GM19240 (cell line): ENCODE measurements around the gene ZNF534.
"Not testable (repeated sequence)": the region's sequence is repeated elsewhere in the genome, so short reads cannot be mapped to it uniquely, and the experiment has no call there.

ENCODE experiments used
- DNase-seq: peaks from one replicate; pipeline ENCODE4 v3.0.0; 2011; ENCODE audit warnings: low spot score; ENCODE audit not compliant: insufficient read length

The ZNF534 gene

GRCh38 chr19:52428937-52429336 is at the start of gene ZNF534:
TSS of gene ZNF534 (plus strand) at chr19:52429148. CDS start at chr19:52431475, 2,327 bp downstream.
- DNase-seq: no peak

GRCh38 chr19:52391135-52391534 is 37.8 kb upstream of the ZNF534 start:
- no peak for DNase-seq

- peak; percentile 89 for DNase-seq
Observed at GRCh38 chr19:52397310-52398080, 31.5 kb upstream of the ZNF534 start, which contains the start of gene ZNF528. TSS of gene ZNF528 (plus strand) at chr19:52397849. CDS start at chr19:52402014, 4,165 bp downstream.

DNA sequence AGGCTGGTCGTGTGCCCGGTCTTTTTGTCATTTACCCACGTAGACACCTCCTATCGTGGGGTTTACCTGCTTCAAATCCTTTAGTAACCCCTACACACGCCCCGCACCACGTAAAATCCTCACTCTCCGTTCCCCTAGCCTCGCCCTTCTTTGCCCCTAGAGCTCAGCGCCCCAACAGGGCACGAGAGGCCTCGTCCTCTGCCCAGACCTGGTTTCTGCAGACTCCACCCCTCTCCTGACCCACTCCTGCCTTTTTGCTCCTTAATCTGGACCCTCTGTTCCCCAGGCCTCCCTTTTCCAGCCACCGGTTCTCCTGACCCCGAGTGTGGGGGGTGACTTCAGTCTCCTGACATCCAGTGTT is 30.9 kb upstream of the ZNF534 start:
- DNase-seq: peak; percentile 4

- DNase-seq: no peak
Observed at GRCh38 chr19:52410276-52410675, 18.7 kb upstream of the ZNF534 start.

DNA sequence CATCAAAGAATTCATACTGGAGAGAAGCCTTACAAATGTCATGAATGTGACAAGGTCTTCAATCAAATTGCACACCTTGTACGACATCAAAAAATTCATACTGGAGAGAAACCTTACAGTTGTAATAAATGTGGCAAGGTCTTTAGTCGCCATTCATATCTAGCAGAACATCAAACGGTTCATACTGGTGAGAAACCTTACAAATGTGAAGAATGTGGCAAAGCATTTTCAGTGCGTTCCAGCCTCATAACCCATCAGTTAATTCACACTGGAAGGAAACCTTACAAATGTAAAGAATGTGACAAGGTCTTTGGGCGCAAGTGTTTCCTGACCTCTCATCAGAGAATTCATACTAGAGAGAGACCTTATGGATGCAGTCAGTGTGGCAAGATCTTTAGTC is 13.2 kb upstream of the ZNF534 start:
- no peak for DNase-seq

DNA sequence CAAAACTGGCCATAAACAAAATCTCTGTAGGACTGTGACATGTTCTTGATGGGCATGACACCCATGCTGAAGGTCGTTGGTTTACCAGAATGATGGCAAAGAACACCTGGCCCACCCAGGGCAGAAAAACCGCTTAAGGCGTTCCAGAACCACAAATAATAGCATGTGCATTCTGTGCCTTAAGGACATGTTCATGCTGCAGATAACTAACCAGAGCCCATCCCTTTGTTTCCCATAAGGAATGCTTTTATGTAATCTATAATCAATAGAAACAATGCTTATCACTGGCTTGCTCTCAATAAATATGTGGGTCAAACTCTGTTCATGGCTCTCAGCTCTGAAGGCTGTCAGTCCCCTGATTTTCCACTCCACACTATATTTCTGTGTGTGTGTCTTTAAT is 13.2 kb downstream of the ZNF534 start:
- no peak for DNase-seq

DNA sequence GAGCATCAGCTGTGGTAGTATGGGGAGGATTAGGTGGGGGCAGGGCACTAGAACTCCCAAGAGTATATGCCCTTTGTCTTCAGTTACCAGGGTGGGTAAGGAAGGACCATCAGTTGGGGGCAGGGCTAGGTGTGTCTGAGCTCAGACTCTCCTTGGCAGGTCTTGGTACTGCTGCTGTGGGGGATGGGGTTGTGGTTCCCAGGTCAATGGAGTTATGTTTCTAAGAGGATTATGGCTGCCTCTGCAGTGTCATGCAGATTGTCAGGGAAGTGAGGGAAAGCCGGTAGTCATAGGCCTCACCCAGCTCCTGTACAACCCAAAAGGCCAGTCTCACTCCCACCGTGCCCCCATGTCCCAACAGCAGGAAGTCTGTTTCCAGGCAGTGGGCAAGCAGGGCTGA is 15.6 kb downstream of the ZNF534 start:
- DNase-seq: no peak

DNA sequence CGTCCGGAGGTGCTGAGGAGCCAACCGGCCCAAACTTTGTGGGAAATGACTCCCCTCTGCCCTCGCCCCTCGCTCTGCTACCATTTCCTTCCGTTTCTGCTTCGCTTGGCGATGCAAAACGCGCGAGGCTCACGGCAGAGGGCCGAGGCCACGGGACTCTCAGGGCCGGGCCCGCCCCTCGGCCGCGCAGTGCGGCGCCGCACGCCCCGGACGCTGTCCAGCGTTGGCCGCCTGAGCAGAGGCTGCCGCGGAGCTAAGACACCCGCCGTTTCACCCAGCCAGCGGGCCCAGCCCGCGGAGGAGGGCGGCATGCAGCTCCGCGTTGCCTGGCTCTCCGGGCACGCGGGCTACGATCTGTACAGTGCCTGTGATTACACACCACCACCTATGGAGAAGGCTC is 22.3 kb downstream of the ZNF534 start:
- DNase-seq: no peak

- DNase-seq: no peak
Observed at GRCh38 chr19:52453324-52454094, 24.6 kb downstream of the ZNF534 start, which contains the start of gene ZNF578. TSS of gene ZNF578 (plus strand) at chr19:52453553. CDS start at chr19:52501846, 48,293 bp downstream.

GRCh38 chr19:52464798-52465470 is 36.0 kb downstream of the ZNF534 start:
- no peak for DNase-seq

- no peak for DNase-seq
Observed at GRCh38 chr19:52473655-52474350, 44.9 kb downstream of the ZNF534 start.

GRCh38 chr19:52474351-52475127 is 45.6 kb downstream of the ZNF534 start:
- no peak for DNase-seq

- not testable (repeated sequence) for DNase-seq
Observed at GRCh38 chr19:52484111-52484743, 55.3 kb downstream of the ZNF534 start.

- not testable (repeated sequence) for DNase-seq
Observed at GRCh38 chr19:52485064-52485463, 56.1 kb downstream of the ZNF534 start.

DNA sequence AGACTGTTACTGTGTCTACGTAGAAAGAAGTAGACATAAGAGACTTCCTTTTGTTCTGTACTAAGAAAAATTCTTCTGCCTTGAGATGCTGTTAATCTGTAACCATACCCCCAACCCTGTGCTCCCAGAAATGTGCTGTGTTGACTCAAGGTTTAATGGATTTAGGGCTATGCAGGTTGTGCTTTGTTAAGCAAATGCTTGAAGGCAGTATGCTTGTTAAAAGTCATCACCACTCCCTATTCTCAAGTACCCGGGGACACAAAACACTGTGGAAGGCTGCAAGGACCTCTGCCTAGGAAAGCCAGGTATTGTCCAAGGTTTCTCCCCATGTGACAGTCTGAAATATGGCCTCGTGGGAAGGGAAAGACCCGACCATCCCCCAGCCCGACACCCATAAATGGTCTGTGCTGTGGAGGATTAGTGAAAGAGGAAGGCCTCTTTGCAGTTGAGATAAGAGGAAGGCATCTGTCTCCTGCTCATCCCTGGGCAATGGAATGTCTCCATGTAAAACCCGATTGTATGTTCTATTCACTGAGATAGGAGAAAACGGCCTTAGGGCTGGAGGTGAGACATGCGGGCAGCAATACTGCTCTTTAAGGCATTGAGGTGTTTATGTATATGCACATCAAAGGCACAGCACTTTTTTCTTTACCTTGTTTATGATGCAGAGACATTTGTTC is 56.8 kb downstream of the ZNF534 start:
- not testable (repeated sequence) for DNase-seq

DNA sequence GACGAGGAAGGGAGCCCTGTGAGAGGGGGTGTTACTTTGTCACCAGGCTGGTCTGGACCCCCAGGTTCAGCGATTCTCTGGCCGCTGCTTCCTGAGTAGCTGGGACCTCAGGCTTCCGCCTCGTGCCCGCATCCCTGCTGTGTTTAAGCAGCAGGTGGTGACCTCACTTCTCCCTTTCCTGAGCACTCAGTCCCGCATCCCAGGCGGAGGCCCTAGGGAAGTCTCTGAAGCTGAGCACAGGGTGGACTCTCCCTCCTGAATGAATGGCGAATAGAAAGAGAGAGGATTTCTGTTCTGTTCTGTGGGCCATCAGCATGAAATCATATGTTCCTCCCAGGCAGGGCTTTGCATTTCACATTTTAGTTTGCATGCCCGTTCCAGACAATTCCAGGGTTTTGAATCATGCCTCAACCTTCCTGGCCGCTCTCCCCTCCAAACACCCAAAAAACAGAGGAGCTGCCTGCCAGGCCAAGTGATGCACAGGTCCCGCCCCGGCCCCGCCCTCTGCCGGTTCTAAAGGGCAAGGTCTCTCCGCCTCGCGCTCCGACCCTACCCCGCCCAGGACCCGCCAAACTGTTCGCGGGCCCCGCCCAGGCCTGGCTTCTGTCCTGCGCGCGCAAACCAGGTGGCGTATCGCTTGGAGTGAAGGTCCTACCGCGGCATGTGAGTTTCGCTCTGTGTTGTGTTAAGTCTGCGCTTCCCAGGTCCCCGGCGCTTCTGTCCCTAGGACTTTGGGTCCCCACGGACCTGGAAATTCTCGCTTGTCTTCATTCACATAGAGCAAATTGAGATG is 63.4 kb downstream of the ZNF534 start:
- no peak for DNase-seq

DNA sequence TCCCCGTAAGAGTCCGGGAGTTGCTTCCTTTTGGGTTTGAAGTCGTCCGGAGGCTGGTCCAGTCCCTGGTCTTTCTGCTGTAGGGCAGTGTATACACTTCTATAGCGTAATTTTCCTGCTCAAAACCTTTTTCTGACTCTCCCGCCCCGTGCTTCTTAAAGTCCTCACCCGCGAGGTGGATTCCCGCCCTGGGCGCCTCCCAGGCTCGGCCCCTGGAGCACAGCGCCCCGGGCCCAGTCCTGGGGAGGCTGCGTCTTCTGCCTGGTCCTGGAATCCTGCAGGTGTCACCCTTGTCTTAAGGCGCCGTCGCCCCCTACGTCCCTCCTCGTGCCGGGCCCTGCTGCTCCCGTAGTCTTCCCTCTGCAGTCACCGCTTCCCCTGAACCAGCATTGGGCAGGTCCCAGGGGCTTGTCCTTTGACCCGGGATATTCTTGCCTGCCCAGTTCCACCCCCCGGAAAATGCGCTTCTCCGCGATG is 64.1 kb downstream of the ZNF534 start:
- DNase-seq: no peak

DNA sequence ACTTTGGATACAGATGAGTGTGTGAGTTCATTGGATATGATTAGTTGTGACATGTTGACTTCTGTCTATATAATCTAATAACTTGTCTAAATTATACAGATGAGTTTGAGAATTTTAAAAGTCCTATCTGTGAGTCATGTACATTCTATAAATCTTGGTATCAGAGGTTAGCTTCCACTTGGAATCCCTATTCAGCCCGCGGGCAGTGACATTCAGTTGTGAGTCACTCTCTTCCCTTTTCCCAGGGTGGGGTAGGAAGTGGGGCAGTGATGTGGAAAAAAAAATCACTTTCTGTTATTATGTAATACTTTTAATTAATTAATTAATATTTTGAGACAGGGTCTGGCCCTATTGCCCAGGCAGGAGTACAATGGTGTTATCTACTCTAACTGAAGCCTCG is 65.6 kb downstream of the ZNF534 start:
- DNase-seq: no peak
